ENCODE data around the gene KCNQ1.

KCNQ1 gene

DNA sequence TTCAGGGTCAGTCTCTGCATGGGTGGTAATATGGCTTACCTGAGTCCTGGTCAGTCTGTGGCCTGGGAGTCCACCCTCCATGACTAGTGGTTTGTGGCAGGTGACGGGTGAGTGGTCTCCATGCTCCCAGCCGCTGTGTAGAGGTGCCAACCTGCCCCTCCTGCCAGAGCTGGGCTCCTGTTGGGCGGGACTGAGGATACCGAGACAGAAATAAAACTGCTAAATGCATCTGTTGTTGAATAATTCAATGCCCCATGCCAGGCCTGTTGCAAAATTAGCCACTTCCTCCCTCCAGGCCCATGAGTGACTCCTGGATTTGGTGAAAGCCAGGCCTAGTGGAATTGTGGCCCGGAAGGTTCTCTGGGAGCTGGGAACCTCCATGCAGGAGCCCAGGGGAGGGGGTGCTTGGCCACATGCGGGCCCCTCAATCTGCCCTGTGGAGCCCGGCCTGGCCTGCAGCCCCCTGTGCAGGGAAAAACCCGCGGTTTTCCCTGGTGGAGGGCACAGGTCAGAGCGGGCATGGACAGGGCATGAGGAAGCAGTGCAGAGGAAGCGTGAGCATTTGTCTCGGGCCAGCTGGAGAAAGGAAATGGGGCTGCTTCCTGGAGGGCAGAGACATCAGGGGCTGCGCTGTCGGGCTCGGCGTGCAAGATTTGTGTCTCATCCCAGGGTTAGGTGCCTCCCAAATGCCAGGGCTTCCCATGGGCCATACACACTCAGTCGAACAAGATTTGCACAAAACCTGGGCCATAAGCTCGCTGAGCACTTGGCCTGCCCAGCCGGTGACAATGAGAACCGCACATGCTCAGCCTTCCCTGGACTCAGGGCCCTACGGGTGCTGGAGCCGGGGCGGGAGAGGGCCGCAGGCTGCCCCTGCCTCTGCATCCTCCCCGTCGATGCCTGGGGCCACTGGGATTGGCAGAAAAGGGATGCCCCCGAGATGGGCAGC, 66.9 kb downstream of the KCNQ1 start:
- no peak for DNase-seq (ENCODE audit: low read depth)

DNA sequence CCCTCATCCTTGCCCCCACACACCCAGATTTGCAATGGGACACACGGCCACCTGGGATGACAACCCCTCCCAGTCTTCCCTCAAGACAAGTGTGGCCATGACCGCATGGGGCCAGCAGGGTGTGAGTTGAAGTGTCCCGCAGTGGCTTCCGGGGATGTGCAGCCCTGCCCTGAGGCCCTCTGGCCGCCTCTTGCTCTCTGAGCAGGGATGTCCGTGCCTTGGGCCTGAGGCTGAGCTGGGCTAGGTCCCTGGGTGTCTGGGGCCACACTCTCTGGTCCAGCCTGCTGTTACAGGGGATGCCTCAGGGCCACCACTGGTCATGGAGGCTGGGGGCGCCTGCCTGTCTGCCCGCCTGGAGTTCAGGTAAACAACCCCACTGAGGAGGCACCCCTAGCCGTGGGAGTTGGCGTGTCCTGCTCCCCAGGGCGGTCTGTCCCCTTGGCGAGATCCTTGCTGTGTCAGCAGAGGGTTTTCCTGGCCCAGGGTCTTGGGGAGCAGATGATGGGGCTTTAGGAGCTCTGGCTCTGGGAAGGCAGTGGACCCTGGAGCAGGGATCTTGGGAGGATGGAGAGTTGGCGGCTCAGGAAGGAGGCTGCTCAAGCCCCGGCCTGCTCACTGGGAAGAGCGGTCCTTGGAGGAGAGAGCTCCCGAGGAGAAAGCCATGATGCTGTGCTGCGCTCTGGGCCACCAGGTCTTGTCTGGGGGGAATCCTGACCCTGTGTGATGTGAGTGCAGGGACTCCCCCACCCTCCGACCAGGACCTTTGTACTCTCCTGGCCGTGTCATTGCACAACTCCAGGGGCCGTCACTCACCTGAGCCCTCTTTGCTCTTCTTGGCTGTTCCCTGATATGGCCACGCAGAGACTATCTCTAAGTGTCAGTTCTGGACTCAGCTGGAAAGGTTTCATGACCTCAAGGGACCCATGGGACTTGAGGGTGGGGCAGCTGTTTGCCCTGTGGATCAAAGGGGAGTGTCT, 67.9 kb downstream of the KCNQ1 start:
- DNase-seq (ENCODE audit: low read depth): no peak

DNA sequence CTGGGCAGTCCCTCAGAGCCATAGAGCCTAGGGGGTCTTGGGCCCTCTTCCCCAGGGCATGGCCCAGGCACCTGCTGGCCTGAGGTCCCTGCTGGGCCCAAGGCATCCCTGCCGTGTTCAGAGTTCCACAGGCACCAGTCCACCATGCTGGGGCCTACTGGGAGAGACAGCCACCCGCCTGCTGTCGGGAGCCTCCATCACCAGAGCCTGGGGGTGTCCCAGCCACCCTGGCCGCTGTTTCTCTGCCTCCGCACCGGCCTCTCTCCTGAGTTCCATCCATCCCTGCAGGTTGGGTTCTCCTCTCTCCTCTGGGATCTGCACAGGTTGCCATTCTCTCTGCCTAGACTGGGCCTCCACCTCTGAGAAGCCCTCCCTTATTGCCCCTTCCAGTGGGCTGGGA, 68.6 kb downstream of the KCNQ1 start:
- no peak for DNase-seq (ENCODE audit: low read depth)

DNA sequence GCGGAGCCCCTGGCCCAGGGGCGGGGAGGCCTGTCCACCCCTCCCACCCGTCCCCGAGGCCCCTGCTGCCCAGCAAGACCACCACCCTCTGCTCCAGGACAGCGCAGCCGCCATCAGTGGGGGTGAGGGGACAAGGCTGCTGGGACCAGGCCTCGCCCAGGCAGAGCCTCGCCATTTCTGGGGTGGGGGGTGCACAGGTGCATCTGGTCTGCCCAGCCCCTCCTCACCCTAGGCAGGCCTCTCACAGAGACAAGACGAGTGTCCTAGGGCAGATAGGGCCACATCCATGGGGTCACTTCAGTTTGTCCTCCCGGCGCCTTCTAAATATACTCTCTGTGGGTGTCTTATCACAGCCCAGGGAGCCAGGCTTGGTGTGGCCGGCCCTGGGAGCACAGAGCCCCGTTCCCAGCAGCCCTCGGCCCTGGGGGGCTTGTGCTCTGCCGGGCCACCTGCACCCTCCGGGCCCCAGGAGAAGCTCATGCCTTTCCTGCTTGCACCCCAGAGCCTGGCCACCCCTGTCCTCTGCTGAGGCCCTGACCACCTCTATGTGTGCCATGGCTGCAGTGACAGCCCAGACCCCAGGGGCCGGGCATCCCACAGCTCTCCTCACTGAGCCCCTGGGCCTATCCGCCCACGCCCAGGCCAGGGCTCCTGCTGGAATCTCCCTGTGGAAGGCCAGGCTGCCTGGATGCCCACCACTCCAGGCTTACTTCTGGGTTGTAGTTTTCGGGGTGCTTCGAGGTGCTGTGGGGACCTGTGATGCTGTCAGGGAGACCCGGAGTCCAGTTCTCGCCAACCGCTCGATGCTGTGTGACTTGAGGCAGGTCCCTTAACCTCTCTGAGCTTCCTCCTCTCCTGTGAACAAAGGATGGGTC, 70.8 kb downstream of the KCNQ1 start:
- DNase-seq (ENCODE audit: low read depth): no peak

DNA sequence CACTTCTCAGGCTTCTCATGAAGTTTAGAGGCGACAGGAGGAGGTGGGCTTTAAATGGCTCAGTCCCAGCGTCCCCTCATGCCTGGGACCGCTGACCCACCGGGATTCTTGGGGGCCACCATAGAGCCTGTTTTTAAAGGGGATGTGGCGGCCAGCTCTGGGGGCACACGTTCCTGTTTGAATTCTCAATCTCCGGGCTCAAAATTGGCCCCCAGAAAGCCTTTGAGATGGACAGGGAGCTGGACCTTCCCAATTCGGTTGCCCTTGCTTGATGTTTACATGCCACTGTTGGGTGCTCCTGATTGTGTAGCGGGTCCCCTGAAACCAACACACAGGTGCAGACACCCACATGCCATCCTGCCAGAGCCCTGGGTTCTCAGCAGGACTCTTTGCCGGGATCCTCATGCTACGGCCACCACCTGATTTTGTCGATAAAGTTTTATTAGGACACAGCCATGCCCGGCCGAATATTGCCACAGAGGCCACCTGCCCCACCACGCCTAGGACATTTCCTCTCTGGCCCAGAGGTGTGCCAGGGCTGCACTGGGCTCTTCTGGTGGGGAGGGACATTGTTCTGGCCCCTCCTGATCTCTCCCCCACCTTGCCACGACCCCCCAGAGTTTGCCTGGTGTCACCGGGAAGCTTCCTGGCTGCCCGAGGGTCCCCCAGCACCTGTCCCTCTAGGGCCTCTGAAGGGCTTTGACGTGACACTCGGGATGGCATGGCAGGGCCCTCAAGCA, 71.6 kb downstream of the KCNQ1 start:
- no peak for DNase-seq (ENCODE audit: low read depth)

DNA sequence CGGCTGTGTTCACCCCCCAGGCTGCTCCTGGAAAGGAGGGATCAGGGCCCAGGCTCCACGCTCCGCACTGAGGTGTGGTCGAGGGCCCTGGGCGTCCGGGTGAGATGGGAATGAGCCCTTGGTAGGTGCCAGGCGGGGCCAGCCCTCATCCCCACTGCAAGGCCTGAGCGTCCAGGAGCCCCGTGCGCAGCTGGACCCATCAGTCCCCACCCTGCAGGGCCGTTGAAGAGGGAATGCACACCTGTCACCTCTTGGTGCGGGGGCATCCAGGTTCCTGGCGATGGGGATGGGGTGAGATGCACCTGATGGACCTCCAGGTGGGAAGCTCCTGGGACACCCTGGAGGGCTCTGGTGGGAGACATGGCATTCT, 72.2 kb downstream of the KCNQ1 start:
- no peak for DNase-seq (ENCODE audit: low read depth)

DNA sequence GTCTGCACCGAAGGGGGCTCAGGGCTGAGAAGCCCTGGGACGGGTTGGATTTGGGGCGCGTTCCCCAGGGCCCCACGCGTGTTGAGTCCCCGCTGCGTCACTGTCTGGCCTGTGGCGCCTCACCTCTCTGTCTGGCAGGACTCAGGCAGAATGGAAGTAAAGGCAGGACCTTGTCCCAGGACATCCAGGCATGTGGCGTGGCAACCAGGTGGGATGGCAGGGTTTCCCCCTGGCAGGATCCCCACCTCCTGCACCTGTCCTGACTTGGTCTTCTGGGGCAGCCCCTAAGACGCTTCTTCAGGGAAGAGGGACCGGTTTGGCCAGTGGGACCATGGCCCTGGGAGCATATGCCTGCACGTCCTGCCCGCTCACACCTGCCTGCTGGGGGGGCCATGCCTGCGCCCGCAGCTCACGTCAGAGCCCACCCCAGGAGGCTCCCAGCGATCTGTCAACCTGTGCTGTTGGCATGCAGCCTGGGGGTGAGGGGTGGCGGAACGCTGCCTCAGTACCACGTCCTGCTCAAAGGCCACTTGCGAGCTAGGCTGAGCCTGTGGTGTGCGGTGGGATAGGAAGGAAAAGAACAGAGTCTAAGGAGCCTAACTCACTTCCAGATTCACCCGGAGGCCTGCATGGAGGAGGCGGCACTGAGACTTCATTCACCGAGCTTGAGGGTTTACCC, 72.7 kb downstream of the KCNQ1 start:
- DNase-seq (ENCODE audit: low read depth): no peak

DNA sequence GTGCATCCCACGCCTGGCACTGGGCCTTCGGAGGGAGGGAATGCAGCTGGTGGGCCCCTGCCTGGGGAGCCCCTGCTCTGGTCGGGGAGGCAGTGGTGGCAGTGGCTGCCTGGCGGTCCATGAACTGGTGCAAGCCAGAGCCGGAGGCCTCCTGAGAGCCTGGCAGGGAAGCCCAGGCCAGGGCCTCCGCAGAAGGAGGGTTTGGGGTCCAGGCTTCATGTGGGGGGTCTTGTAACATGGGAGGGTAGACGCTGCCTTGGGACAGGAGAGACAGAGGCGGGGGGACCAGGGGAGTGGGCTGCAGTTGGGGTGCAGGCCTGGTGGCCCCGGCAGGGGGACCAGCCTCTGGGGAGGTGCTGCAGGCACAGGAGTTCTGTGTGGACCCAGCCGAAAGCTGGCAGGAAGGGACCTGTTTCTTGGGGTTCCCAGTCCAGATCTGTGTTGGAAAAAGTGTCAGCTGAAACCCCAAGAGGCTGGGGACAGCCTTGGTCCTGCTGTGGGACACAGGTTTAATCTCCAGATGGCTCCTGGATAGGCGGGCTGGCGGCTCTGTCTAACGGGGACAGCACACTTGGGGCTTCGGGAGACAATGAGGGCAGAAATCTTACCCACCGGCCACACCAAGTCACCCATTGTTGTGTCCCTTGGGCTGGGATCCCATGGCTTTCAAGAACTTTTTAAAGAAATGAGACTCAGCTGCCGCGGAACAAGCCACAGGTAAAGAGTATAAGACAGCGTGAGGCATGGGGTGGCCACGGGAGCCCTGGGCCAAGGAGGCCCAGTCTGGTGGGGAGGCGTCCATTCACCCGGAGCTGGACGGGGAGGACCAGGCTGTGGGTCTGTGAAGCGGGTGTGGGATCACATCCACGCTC, 73.5 kb downstream of the KCNQ1 start:
- DNase-seq (ENCODE audit: low read depth): no peak

DNA sequence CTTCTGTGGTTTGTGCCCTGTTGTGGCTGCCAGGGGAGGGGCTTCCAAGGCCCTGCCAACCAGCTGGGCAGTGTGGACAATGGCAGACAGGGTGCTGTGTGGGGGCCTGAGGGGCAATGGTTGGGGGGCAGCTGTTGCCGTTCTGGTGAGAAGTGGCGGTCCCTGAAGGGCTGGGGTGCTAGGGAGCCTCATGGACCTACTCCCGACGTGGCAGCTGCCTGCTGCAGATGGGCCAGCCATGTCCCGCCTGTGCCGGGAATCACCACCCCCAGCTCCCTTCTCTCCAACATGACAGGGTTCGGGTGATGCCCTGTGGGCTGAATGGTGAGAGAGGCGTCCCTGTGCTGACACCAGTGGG, 74.2 kb downstream of the KCNQ1 start:
- no peak for DNase-seq (ENCODE audit: low read depth)

DNA sequence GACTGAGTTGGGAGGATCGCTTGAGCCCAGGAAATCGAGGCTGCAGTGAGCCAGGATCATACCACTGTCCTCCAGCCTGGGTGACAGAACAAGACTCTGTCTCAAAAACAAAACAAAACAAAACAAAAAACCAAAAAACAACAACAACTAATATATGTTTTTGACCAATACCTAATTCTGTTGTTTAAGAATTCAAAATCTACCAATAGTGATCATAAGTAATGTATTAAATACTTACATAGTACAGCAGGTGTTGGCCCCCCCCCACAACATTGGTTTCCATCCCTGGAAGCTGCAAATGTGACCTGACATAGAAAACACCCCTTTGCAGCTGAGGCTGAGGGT, 74.7 kb downstream of the KCNQ1 start:
- no peak for DNase-seq (ENCODE audit: low read depth)

DNA sequence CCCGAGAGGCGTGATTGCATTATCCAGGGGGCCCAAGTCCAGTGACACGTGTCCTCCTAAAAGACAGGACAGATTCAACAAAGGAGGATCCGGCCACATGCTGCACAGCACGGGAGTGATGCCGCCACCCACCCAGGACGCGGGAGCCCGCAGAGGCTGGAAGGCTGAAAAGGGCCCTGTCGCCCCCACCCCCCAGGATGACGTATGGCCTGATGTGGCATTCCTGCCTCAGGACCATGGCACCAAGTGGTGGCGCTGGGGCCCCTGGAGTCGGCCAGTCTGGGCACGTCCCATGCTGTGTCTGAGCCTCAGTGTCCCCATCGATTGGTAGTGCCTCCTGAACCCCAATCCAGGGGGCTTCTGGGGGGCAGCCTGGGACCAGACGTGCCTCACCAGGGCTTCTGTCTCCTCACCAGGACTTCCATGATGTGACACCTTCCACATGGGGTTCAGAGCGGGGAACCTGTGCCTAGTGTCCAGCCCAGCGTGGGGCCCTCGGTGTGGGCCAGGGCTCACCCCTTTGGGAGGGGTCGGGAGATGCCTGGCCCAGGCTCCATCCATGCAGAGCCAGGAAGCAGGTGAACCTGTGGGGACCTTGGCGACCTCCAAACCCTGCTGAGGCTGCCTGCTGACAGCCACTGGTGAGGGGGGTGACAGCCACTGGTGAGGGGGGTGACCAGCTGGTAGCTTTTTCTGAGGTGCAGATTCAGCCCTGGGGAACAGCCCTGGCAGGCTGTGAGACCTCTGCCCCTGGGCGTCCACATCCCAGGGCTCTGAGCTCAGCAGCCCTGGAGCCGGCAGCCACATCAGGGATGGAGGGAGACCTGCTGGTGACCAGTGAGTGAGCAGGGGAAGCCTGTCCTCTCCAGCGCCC, 75.3 kb downstream of the KCNQ1 start:
- no peak for DNase-seq (ENCODE audit: low read depth)

DNA sequence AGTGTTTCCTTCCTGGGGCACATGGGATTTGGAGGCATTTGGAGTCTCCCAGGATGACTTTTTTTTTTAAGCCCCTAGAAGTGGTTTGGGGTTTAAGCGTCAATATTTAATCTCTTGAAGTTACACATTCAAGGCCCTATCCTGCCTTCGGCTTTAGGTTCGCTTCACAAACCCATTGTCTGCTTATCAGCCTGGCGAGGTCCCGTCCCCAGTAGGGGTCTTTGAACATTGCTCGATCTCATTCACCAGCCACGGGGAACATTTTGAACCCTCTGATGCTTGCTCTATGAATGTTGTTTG, 75.9 kb downstream of the KCNQ1 start:
- no peak for DNase-seq (ENCODE audit: low read depth)

DNA sequence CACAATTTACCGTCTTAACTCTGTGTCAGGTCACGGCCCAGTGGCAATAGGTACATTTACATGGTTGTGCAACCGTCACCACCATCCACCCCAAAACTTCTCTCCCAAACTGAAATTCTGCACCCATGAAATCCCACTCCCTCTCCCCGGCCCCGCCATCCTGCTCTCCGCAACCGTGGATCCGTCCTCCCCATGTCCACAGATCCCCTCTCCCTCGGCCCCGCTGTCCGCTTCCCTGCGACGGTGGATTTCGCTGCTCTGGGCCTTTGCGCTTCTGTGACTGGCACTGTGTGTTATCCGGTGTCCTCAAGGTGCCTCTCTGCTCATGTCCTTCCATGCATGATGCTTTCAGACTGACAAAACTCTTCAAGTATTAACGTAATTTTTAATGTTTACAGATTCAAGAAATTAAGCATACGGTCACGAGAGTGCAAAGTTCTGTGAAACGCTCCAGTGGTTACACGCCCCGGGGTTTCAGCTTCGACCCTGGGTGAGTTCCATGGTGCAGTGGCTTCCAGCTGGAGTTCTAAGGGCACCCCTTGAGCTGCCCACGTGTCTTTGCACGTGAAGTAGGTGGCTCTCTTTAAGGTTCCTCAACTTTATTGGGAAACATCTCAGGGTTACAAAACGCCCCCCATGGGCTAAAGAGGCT, 76.4 kb downstream of the KCNQ1 start:
- no peak for DNase-seq (ENCODE audit: low read depth)

DNA sequence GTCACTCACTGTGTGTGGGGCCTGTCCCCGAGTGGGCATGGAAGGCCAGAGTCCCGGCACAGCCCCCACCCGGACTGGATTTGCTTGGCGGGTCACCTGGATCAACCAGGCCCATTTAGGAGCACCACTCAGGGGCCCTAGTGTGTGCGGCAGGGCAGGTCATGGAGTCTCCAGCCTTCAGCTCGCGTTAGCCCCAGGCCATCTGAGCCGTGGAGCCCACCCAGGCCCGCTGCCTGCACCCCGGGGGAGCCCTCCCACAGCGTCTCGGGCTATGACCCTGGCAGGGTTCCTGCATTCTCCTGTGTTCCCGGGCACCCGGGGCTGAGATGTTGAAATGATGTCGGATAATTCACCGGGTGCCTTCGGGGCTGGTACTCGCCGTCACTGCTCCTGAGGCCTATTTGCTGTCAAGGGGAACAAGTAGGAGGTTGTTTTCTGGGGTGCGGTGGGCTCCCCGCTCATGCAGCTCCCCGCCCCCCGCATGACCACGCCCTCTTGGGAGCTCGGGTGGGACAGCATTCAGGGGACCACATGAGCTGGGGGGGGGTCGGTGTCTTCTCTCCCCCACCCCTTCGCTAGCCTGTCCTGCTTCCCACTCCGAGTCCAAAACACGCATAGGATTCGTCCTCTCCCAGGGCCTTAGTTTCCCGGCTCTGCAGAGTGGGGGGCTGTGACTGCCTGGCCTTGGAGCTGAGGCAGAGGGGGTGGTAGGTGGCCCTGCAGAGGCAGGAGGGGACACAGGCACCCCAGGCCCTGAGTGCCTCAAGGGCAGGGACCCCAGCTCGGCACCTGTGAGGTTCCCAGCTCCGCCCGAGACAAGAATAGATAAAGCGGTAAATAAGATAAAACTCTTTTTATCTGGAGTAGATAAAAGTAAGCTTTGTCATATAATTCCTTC, 77.2 kb downstream of the KCNQ1 start:
- DNase-seq (ENCODE audit: low read depth): no peak

DNA sequence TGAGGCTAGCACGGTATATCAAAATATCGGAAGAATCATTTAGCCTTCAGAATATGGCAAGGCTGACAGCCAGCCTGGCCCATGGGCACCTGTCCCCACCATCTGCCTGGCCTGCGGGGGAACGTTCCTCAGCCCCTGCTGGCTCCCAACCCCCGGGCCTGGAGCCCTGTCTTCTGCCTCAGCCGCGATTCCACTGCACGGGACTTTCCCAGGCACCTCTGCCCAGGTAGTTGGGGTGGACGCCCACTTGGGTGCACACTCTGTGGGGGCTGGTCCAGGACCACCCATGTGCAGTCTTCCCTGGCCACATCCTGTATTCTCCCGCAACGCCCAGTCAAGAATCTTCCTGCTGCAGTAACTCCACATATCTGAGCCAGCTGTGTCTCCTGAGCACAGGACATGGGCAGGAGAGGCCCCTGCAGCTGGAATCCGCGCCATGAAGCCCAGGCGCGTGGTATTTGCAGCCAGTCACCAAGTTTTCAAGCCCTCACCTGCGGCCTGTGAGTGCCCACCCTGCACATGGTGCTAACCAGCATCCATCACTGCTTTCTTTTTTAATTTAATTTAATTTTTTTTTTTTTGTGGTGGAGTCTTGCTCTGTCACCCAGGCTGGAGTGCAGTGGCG, 77.9 kb downstream of the KCNQ1 start:
- DNase-seq (ENCODE audit: low read depth): no peak

DNA sequence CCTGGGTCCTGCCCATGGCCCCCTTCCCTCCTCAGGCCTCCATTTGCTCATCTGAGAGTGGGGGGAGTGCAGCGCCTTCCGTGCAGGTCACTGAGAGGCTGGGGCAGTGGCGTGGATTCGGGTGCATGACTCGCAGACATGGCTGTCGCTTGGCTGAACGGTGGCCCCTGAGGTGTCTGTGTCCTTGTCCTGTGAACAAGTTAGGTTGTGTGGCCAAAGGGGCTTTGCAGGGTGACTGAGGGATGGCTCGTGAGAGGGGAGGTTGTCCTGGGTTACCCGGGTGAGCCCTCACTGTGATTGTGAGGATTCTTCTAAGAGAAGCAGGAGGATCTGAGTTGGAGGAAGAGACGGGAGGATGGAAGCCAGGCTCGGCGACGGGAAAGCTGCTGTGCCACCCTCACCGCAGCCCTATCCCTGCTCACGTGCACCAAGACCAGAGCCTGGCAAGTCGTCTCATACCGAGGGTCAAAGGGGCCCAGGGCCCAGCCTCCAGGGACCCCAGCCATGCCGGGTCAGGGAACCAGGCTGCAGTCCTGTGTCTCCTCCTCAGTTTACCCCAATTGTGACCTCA, 79.1 kb downstream of the KCNQ1 start:
- DNase-seq (ENCODE audit: low read depth): no peak
